ENCODE measurements around the gene CLEC9A. TPM values are rescaled to one million over a fixed set of nuclear protein-coding genes. Genes with fewer than 3 reads are reported as not detected.
"Not testable (repeated sequence)": the region's sequence is repeated elsewhere in the genome, so short reads cannot be mapped to it uniquely, and the experiment has no call there.

CLEC9A gene
- total RNA-seq, 1 donor from 2014 or later, result not detected

DNA sequence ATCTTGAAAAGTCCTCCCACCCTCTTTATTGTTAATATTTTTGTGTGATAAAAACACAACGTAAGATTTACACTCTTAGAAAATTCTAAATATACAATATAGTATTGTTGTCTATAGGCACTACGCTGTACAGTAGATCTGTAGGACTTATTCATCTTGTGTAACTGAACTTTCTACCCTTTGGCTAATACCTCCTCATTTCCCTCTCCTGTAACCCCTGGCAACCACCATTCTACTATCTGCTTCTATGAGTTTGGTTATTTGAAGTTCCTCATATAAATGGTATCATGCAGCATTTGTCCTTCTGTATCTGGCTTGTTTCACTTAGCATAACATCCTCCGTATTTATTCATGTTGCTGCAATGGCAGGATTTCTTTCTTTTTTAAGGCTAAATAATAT is 5.2 kb upstream of the CLEC9A start:
- H3K4me1 Mint-ChIP-seq, result no peaks in the 10 kb centered on the region

DNA sequence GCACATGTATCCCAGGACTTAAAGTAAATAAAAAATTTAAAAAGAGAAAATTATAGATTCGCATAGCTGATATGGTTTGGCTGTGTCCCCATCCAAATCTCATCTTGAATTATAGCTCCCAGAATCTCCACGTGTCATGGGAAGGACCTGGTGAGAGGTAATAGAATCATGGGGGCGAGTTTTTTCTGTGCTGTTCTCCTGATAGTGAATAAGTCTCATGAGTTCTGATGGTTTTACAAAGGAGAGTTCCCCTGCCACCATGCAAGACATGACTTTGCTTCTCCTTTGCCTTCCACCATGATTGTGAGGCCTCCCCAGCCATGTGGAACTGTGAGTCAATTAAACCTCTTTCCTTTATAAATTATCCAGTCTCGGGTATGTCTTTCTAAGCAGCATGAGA is 3.8 kb upstream of the CLEC9A start:
- not testable (repeated sequence) for H3K27me3 Mint-ChIP-seq (ENCODE audit: low read depth); H3K4me1 Mint-ChIP-seq; H3K9me3 Mint-ChIP-seq; H3K36me3 Mint-ChIP-seq (ENCODE audit: low read depth); DNase-seq (ENCODE audit: low read depth, low spot score); H3K4me3 Mint-ChIP-seq; H3K27ac Mint-ChIP-seq (ENCODE audit: unreplicated experiment)

More for the DNA sequence above, 5.2 kb upstream of the CLEC9A start:
- H3K27ac Mint-ChIP-seq (ENCODE audit: unreplicated experiment), result no peak overlapping the region
- no peak overlapping the region for H3K4me3 Mint-ChIP-seq
- DNase-seq (ENCODE audit: low read depth, low spot score), result no peak
- no peaks in the 10 kb centered on the region for H3K27me3 Mint-ChIP-seq (ENCODE audit: low read depth)
- peaks cover 3% of the 10 kb centered on the region for H3K9me3 Mint-ChIP-seq
- TF ChIP-seq, protein P1, sequence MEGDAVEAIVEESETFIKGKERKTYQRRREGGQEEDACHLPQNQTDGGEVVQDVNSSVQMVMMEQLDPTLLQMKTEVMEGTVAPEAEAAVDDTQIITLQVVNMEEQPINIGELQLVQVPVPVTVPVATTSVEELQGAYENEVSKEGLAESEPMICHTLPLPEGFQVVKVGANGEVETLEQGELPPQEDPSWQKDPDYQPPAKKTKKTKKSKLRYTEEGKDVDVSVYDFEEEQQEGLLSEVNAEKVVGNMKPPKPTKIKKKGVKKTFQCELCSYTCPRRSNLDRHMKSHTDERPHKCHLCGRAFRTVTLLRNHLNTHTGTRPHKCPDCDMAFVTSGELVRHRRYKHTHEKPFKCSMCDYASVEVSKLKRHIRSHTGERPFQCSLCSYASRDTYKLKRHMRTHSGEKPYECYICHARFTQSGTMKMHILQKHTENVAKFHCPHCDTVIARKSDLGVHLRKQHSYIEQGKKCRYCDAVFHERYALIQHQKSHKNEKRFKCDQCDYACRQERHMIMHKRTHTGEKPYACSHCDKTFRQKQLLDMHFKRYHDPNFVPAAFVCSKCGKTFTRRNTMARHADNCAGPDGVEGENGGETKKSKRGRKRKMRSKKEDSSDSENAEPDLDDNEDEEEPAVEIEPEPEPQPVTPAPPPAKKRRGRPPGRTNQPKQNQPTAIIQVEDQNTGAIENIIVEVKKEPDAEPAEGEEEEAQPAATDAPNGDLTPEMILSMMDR (conservative IDR thresholded peaks at IDR 0.05), result no peak
- no peaks in the 10 kb centered on the region for H3K36me3 Mint-ChIP-seq (ENCODE audit: low read depth)

DNA sequence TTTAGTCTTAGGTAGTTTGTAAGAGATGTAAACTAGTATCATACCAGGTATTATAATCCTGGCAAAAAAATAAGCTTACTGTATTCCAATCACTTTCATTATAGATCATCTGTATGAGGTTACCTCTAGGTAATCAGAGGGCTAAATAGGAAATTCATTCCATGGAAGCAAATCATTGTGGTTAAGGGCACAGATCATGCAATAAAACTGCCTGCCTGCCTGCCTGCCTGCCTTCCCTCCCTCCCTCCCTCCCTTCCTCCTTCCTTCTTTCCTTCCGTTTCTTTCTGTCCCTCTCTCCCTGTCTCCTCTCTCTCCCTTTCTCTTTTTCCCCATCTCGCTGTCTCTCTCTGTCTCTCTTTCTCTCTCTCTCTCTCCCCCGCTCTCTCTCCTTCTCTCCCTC is 3.2 kb upstream of the CLEC9A start:
- Mint-ChIP-seq H3K27me3 (ENCODE audit: low read depth) (no peaks in the 10 kb centered on the region), H3K9me3 (peaks cover 3% of the 10 kb centered on the region), H3K27ac (ENCODE audit: unreplicated experiment) (no peak overlapping the region), H3K36me3 (ENCODE audit: low read depth) (no peaks in the 10 kb centered on the region), H3K4me1 (no peaks in the 10 kb centered on the region), H3K4me3 (no peak overlapping the region)
- no peak for DNase-seq (ENCODE audit: low read depth, low spot score)
- TF ChIP-seq, protein P1 (conservative IDR thresholded peaks at IDR 0.05), result no peak

DNA sequence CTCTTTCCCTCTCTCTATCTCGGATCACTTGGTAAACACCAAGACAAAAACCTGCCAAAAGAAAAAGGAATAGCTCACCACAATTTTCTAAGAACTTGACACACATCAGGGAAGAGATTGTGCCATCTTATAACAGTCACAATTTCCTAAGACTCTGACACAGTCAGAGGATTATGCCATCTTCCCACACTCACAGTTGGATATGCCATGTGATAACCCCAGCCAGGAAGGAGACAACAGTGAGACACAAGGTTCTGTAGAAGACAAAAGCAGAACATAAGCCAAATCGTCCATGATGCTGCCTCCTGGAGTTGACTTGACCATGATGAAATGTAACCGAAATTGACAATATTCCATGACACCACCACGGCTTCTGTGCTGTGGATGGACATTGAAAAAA is 2.8 kb upstream of the CLEC9A start:
- Mint-ChIP-seq H3K4me1 (no peaks in the 10 kb centered on the region), H3K4me3 (no peak overlapping the region), H3K9me3 (peaks cover 3% of the 10 kb centered on the region), H3K27ac (ENCODE audit: unreplicated experiment) (no peak overlapping the region), H3K27me3 (ENCODE audit: low read depth) (no peaks in the 10 kb centered on the region), H3K36me3 (ENCODE audit: low read depth) (no peaks in the 10 kb centered on the region)
- no peak for DNase-seq (ENCODE audit: low read depth, low spot score)
- TF ChIP-seq, protein P1 (conservative IDR thresholded peaks at IDR 0.05), result no peak

DNA sequence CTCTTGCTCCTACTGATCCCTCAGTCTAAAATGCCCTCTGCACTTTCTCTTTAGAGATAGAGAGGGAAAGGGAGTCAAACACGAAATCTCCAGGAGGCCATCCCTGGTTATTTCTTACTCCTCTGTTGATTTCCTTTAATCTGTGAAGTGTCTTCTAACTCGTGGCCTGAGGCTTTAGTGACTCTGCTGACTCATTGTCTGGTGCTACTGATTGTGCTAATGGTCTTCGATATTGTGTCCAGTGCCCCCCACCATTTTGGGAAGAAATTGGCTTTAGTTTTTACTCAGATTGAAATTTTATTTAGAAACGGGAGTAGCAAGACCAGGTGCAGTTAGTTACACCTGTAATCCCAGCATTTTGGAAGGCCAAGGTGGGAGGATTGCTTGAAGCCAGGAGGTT is 839 bp downstream of the CLEC9A start:
- Mint-ChIP-seq H3K4me3 (no peak overlapping the region), H3K36me3 (ENCODE audit: low read depth) (no peaks in the 10 kb centered on the region), H3K4me1 (no peaks in the 10 kb centered on the region), H3K27me3 (ENCODE audit: low read depth) (no peaks in the 10 kb centered on the region), H3K27ac (ENCODE audit: unreplicated experiment) (no peak overlapping the region), H3K9me3 (no peaks in the 10 kb centered on the region)
- no peak for DNase-seq (ENCODE audit: low read depth, low spot score)
- TF ChIP-seq, protein P1 (conservative IDR thresholded peaks at IDR 0.05), result no peak

DNA sequence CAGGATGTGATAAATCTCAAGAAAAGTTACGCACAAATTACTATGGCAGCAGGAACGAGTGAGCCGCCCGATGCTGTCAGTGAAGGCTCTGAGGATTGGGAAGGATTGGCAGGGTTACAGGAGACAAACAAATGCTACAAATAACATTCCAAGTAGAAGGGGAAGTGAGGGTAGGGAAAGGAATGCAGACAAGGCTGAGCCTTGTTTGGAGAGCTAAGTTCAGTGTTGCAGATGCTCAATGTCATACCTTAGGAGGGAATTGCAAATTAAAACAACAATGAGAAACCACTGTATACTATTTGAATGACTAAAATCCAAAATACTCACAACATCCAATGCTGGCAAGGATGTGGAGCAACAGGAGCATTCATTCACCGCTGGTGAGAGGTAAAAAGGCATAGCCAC is 1.3 kb downstream of the CLEC9A start:
- no peaks in the 10 kb centered on the region for H3K4me1 Mint-ChIP-seq
- H3K9me3 Mint-ChIP-seq, result no peaks in the 10 kb centered on the region
- no peaks in the 10 kb centered on the region for H3K27me3 Mint-ChIP-seq (ENCODE audit: low read depth)
- H3K27ac Mint-ChIP-seq (ENCODE audit: unreplicated experiment), result peak overlapping the region; percentile 17
- no peaks in the 10 kb centered on the region for H3K36me3 Mint-ChIP-seq (ENCODE audit: low read depth)
- H3K4me3 Mint-ChIP-seq, result no peak overlapping the region
- DNase-seq (ENCODE audit: low read depth, low spot score), result no peak
- TF ChIP-seq, protein P1 (conservative IDR thresholded peaks at IDR 0.05), result no peak

Data from neural crest cell (in vitro differentiated cells).